Common myeloid progenitor, CD34-positive (primary cell): ENCODE measurements around the gene HAO2.

Experiments used
- CTCF ChIA-PET: fragments of 350-600 bp; sonication (Branson Sonifier 250); formaldehyde crosslinking; loops from one replicate; lab custom pipeline; 2021; ENCODE audit warnings: antibody characterized with exemption; lab: Charles Lee
- POLR2A ChIA-PET: fragments of 350-600 bp; sonication (Branson Sonifier 250); formaldehyde crosslinking; loops from one replicate; lab custom pipeline; 2021; ENCODE audit warnings: antibody characterized with exemption; lab: Charles Lee
- DNase-seq, 3 donors: peaks; one replicate each; pipeline versions ENCODE4 v3.0.0 to v3.0.0-alpha.2; 2013
- H3K27ac ChIP-seq, 2 experiments: 1 replicate in 1 of 2; 2 replicates in 1 of 2; pipeline ENCODE4 v1.7.0; 2013; ENCODE audit warnings: inconsistent platforms in 2 of 2, low read length in 2 of 2, mild to moderate bottlenecking in 2 of 2, low read depth in 1 of 2, moderate library complexity in 1 of 2; ENCODE audit not compliant: severe bottlenecking in 2 of 2, insufficient read depth in 1 of 2, poor library complexity in 1 of 2
- H3K27me3 ChIP-seq, 5 experiments: replicated peaks in 2 of 5; 1 replicate in 3 of 5; 2 replicates in 2 of 5; pipeline versions ENCODE4 v1.6.1 to v1.7.0; 2013; ENCODE audit warnings: low read length in 4 of 5, mild to moderate bottlenecking in 2 of 5, moderate library complexity in 2 of 5, inconsistent platforms in 1 of 5; ENCODE audit not compliant: insufficient read depth in 5 of 5, control insufficient read depth in 4 of 5
- H3K36me3 ChIP-seq, 4 experiments: 1 replicate in 2 of 4; 2 replicates in 2 of 4; pipeline versions ENCODE4 v1.6.1 to v1.7.0; 2013; ENCODE audit warnings: low read length in 3 of 4, control low read depth in 1 of 4, mild to moderate bottlenecking in 1 of 4; ENCODE audit not compliant: control insufficient read depth in 4 of 4, insufficient read depth in 4 of 4
- H3K4me1 ChIP-seq, 4 experiments: 1 replicate in 3 of 4; 2 replicates in 1 of 4; pipeline versions ENCODE4 v1.6.1 to v1.7.1; 2013; ENCODE audit warnings: low read length in 3 of 4, mild to moderate bottlenecking in 3 of 4, control low read depth in 1 of 4, inconsistent platforms in 1 of 4, moderate library complexity in 1 of 4; ENCODE audit not compliant: control insufficient read depth in 4 of 4, insufficient read depth in 4 of 4; ENCODE audit errors: control extremely low read depth in 1 of 4
- H3K4me3 ChIP-seq, 7 experiments: 1 replicate in 4 of 7; 2 replicates in 3 of 7; pipeline versions ENCODE4 v1.5.1 to v1.7.0; 2013; ENCODE audit warnings: mild to moderate bottlenecking in 7 of 7, low read length in 6 of 7, moderate library complexity in 6 of 7, inconsistent platforms in 2 of 7, low read depth in 2 of 7, control low read depth in 1 of 7; ENCODE audit not compliant: insufficient read depth in 4 of 7, control insufficient read depth in 1 of 7; ENCODE audit errors: extremely low read depth in 1 of 7
- H3K9me3 ChIP-seq, 5 experiments: 1 replicate in 4 of 5; 2 replicates in 1 of 5; pipeline versions ENCODE4 v1.6.1 to v1.7.1; 2013; ENCODE audit warnings: low read length in 4 of 5, mild to moderate bottlenecking in 2 of 5, inconsistent platforms in 1 of 5, low read depth in 1 of 5, moderate library complexity in 1 of 5; ENCODE audit not compliant: control insufficient read depth in 4 of 5, insufficient read depth in 2 of 5; ENCODE audit errors: control extremely low read depth in 1 of 5
- WGBS: methylation state at CpG from one replicate; pipeline ENCODE4 v1.1.5; 2013; ENCODE audit not compliant: insufficient coverage; 5-methylcytosine and 5-hydroxymethylcytosine counted together

HAO2 gene

DNA sequence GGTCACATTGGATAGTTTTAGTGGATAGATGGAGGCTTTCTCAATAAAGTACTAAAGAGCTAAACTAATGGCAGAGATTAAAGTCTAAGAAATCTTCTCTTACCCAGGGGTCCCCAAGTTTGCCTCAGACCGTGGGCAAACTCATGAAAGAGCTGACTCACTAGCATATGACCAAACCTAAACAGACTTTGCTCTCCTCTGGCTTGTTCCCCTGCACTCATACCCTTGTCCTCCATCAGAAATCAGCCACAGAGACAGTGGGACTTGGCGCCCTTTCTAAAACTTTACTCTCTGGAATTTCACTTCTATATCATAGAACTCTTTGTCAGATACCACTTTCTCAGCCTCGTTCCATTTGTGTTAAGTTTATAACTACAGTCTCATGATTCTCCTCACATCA, 29.4 kb downstream of the HAO2 start:
- ChIA-PET POLR2A (no interaction called here), CTCF (no interaction called here)
- no peak overlapping the region for H3K27ac ChIP-seq
- no peaks in the 10 kb centered on the region for H3K9me3 ChIP-seq
- 100% methylated on average over 1 of the region's 3 CpGs for WGBS
- no peaks in the 10 kb centered on the region for H3K27me3 ChIP-seq
- no peaks in the 10 kb centered on the region for H3K4me1 ChIP-seq
- DNase-seq: no peak
- no peaks in the 10 kb centered on the region for H3K36me3 ChIP-seq
- H3K4me3 ChIP-seq: no peak overlapping the region

DNA sequence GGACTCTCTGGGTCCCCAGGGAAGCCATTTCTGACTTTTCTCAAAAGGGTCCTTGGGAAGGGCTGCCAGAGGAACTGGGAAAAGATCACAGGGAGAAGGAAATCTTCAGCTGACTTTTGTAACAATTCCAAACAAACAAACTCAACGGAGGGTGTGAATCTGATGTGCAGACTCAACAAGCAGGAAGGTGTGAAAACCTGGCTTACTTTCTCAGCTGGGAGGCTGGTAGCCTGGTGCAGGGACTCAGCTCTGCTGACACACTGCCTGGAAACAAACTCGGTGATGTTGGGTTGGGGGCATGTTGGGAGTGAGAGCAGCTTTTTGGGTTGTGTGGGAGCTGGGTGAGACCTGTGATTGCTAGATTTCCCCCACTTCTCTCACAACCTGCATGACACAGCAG, 36.2 kb downstream of the HAO2 start:
- H3K4me3 ChIP-seq: no peak overlapping the region
- H3K27ac ChIP-seq: no peak overlapping the region
- no peak for DNase-seq
- CTCF ChIA-PET: no interaction called here
- H3K27me3 ChIP-seq: no peaks in the 10 kb centered on the region
- H3K36me3 ChIP-seq: no peaks in the 10 kb centered on the region
- H3K4me1 ChIP-seq: no peaks in the 10 kb centered on the region
- 30% methylated on average over 2 of the region's 2 CpGs for WGBS
- POLR2A ChIA-PET: no interaction called here
- peaks cover 0 to 10% (median 3%) of the 10 kb centered on the region in 5 experiments for H3K9me3 ChIP-seq

DNA sequence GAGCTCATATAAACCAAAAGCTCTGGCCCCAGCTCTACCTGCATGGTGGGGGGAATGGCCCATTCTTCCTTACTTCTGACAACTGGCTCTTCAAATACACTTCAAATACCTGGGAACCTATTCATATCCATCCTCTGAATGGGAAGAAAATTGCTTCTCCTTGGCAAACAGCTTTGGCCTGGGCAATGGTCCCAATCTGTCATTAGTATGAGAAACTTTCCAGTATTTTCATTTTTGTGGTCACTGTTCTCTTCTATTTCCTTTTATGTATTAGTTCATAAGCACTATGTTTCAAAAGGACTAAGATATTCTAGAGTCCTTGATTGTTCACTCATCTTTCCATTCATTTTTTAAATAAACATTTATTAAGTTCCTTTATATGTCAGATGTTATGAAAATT, 41.1 kb downstream of the HAO2 start:
- ChIA-PET POLR2A (no interaction called here), CTCF (no interaction called here)
- no peaks in the 10 kb centered on the region for H3K4me1 ChIP-seq

DNA sequence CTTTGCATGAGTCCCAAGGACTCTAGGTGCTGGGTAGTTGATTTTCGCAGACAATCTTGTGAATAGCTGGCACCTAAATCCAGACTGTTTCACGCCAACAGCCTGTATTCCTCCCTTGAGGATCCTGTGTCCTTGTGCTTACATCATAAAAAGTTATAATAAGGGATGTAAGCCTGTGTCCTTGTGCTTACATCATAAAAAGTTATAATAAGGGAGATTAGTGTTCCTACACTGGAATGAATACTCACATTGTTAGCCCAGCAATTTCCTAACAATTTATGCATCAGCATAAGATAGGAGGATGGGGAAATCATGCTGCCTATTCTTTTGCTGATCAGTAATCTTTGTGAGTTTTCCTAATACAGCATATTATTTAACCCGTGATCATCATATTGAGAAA, 42.4 kb downstream of the HAO2 start:
- no peaks in the 10 kb centered on the region for H3K36me3 ChIP-seq
- CTCF ChIA-PET: no interaction called here
- H3K4me1 ChIP-seq: no peaks in the 10 kb centered on the region
- H3K4me3 ChIP-seq: no peak overlapping the region
- peaks cover 0 to 4% (median 0%) of the 10 kb centered on the region in 5 experiments for H3K9me3 ChIP-seq
- H3K27ac ChIP-seq: no peak overlapping the region
- POLR2A ChIA-PET: no interaction called here
- WGBS: 100% methylated on average over 1 of the region's 3 CpGs
- DNase-seq: no peak
- peaks cover 0 to 1% (median 0%) of the 10 kb centered on the region in 5 experiments for H3K27me3 ChIP-seq

More for the DNA sequence above, 41.1 kb downstream of the HAO2 start:
- Histone ChIP-seq H3K27me3 (no peaks in the 10 kb centered on the region), H3K9me3 (peaks cover 0 to 8% (median 3%) of the 10 kb centered on the region in 5 experiments), H3K27ac (no peak overlapping the region), H3K4me3 (no peak overlapping the region), H3K36me3 (no peaks in the 10 kb centered on the region)
- no peak for DNase-seq

DNA sequence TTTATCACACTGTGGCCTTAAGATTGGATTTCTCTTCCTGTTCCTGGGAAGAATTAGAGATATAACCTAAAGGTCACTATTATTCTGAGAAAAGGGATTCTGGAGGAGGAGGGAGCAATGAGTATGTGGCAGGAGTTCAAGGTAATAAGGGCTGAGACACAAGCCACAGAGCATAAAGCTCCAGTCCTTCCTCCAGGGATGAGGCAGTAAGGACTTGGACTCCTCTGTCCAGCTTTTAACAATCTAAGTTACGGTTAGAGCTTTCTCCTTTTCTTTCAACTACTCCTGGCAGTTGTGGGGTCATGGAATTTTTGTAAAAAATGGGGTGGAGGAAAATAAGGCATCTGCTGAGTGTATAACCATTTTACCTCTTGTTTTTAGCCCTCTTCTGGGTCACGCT, 46.4 kb downstream of the HAO2 start, which contains the start of gene HSD3B2:
TSS of gene HSD3B2 (plus strand) at position 201 of the 400 bp plus-strand sequence. CDS start 270 bp downstream, outside the sequence.
- DNase-seq: no peak
- ChIA-PET POLR2A (no interaction called here), CTCF (no interaction called here)
- WGBS: 100% methylated on average over 2 of the region's 2 CpGs
- Histone ChIP-seq H3K9me3 (no peaks in the 10 kb centered on the region), H3K27ac (no peak within 1 kb of the TSS), H3K4me3 (no peak within 1 kb of the TSS), H3K4me1 (no peaks in the 10 kb centered on the region), H3K27me3 (peaks cover 0 to 4% (median 0%) of the 10 kb centered on the region in 5 experiments), H3K36me3 (no peaks in the 10 kb centered on the region)

DNA sequence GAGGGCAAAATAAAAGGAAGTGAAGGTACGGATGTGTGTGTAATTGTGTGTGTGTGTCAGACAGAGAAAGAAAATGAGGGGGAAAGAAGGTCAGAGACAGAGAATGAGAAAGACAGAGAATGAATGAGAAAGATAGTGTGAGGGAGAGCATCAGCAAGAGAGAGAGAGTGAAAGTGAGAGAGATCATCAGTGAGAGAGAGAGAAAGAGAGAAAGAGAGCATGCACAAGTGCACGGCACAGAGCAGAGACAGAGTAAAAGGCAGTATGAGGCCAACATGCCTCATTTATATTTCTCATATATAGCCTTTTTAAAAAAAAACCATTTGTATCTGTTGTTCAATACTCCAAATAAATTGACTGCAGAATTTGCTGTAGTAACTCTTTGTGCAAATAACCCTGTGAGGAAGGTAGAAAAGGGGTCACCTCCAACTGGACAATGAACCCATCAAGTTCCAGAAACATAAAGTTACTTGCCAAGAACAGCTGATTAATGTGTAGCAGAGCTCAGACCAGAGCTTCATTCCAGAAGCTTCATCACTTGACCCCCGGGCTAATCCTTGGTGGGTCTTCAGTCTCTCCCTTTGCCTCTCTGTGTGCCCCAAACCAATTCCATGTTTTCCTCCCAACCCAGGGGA, 47.5 kb downstream of the HAO2 start:
- WGBS: 78% methylated on average over 2 of the region's 3 CpGs
- no peak for DNase-seq
- H3K4me3 ChIP-seq: no peak overlapping the region
- no peak overlapping the region for H3K27ac ChIP-seq
- CTCF ChIA-PET: no interaction called here
- H3K9me3 ChIP-seq: no peaks in the 10 kb centered on the region
- POLR2A ChIA-PET: no interaction called here
- no peaks in the 10 kb centered on the region for H3K4me1 ChIP-seq
- H3K36me3 ChIP-seq: no peaks in the 10 kb centered on the region
- H3K27me3 ChIP-seq: peaks cover 0 to 4% (median 0%) of the 10 kb centered on the region in 5 experiments

DNA sequence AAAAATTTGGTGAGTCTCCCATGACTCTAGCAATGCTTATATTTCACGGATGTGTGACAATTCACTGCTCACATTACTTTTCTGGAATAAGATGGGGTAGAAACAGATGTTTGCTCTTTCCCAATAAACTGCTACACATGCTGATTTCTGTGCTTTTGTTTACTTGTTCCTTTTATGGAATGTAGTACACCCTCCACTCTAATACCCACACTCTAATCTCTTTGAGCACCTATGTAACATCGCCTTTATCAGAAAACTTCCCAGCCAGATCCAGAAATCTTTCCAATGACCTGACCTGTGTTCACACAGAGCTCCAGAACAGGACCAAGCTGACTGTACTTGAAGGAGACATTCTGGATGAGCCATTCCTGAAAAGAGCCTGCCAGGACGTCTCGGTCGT, 50.5 kb downstream of the HAO2 start:
- ChIA-PET POLR2A (no interaction called here), CTCF (no interaction called here)
- DNase-seq: no peak
- H3K4me3 ChIP-seq: no peak overlapping the region
- 100% methylated on average over 4 of the region's 5 CpGs for WGBS
- no peaks in the 10 kb centered on the region for H3K4me1 ChIP-seq
- no peaks in the 10 kb centered on the region for H3K36me3 ChIP-seq
- peaks cover 0 to 4% (median 2%) of the 10 kb centered on the region in 5 experiments for H3K27me3 ChIP-seq
- H3K9me3 ChIP-seq: no peaks in the 10 kb centered on the region
- H3K27ac ChIP-seq: no peak overlapping the region
